ENCODE results near the gene TRMT61A. TPM values are rescaled to one million over a fixed set of nuclear protein-coding genes. Genes with fewer than 3 reads are reported as not detected.

TRMT61A gene
- total RNA-seq, 4 donors from 2014 or later: 12.4 to 36.0 (median 15.1) TPM

DNA sequence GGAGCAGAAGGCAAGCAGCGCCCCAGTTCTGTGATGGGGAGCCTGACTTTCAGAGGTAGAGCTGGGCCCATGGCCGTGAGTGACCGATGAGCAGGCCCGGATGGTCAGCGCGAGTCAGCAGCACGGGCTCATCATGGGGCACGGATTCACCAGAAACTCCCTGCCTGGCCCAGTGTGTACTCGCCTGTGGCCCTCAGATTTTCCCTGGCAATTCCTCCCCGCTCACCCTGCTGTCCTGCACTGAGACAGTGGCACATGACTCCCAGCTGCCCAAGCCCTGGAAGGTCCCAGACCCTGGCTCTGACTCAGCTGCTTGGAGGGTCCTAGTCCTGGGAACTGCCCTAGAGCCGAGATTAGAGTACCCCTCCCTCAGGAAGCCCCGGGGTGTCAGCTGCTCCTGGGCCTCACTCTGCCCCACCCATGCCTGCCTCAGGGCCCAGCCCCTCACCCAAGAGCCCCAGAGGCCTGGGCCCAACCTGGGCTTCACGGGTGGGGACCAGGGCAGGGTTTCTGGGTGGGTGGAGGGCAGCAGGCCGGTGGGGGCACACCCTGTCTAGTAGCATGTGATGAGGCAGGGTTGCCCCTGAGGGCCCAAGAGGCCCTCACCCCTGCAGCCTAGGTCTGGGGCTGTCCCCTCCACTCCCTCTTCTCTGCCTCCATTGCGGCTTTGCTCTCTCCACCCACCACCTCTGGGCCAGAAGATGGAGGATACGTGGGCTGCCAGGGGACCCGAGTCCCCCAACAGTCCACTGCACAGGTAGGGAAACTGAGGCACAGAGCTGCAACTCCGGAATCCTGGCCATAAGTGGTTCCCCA, 8.4 kb downstream of the TRMT61A start:
- ATAC-seq (ENCODE audit: low FRiP score) (no peak), DNase-seq (ENCODE audit: low spot score) (no peak)

GRCh38 chr14:103538291-103539055, 9.5 kb downstream of the TRMT61A start:
- TF ChIP-seq CTCF (IDR thresholded peaks at IDR 0.05): no peak
- no peak for DNase-seq (ENCODE audit: low spot score)
- ATAC-seq (ENCODE audit: low FRiP score): no peak

More for the DNA sequence above, 8.4 kb downstream of the TRMT61A start:
- TF ChIP-seq CTCF (IDR thresholded peaks at IDR 0.05): no peak

DNA sequence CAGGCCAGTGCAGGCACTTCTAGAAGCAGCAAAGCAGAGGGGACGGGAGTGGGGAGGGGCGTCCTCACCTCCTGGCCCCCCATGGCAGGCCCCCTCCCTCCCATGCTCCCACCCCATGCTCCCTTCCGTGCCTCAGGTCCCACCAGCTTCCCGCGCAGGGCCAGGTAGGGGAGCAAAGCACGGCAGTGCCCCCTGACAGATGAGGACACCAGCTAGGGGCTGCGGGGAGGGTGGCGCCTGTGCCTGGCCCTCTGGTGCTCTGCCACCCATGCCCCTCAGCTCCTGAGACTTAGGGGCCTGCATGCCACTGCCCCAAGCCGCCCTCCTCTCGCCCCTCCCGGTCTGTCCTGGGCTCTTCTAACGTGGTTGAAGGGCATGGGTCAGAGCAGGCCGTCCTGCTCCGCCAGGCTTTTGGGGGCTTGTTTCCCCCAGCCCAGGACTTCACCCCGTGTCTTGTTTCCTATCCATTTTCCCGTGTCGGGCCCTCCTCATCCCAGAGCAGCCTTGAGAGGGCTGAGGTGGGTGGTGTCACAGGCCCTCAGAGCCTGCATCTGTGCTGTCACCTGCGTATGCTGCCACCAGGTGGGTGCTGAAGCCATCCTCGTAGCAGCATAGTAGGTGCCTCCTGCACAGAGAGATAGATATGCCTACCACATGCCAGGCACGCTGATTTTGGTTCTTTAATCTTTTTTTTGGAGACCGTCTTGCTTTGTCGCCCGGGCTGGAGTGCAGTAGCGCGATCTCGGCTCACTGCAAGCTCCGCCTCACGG, 10.2 kb downstream of the TRMT61A start:
- no peak for ATAC-seq (ENCODE audit: low FRiP score)
- DNase-seq (ENCODE audit: low spot score): no peak
- TF ChIP-seq CTCF (IDR thresholded peaks at IDR 0.05): no peak

DNA sequence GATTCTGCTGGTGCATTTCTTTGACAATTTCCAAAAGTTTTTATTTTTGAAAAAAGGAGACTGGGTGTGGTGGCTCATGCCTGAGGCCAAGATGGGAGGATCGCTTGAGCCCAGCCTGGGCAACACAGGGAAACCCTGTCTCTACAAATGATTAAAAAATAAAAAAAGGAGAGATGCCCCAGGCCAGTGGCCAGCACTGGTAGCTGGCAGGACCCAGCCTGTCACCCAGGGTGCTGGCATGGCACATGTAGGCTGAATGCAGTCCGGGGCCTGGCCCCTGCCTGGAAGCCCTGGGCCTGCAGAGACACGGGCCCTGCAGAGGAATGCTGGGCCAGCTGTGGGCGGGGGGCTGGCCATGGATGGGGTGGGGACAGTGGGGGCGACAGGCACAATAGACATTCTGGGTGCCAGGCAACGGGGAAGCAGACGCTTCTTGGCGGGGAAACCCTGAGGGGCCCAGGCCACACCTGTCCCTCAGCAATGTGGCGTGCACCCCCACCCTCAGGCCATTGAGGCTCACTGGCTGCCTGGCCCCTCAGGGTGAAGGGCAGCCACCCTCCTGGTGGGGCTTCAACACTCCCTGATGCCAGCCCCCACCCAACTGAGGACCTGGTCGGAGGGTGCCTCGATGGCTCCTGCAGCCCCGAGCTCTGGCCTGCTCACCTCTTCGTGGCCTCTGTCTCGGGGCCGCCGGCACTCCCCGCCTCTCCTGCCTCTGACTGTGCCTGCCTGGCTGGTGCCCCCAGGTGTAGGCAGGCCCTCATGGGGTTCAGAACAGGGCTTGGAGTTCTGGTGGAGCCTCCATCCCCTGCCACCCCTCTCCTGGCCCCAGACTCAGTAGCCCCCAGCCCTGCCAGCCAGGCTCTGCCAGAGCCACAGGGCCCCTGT, 12.1 kb downstream of the TRMT61A start:
- DNase-seq (ENCODE audit: low spot score) (no peak), ATAC-seq (ENCODE audit: low FRiP score) (no peak)
- TF ChIP-seq CTCF (IDR thresholded peaks at IDR 0.05): no peak

GRCh38 chr14:103541709-103542604, 13.0 kb downstream of the TRMT61A start:
- no peak for TF ChIP-seq CTCF (IDR thresholded peaks at IDR 0.05)
- no peak for ATAC-seq (ENCODE audit: low FRiP score)
- no peak for DNase-seq (ENCODE audit: low spot score)
